OCI-LY3 (cell line): ENCODE results near the gene APOB.

Experiments used
- EZH2phosphoT487 ChIP-seq: fragments of 200-600 bp; shearing (Covaris generic); IDR thresholded peaks from 2 replicates; pipeline ENCODE4 v1.6.1; 2018; ENCODE audit warnings: antibody characterized with exemption, mixed run types, low read depth
- TF ChIP-seq, protein P1 (sequence below): fragments of 200-600, 300-600 bp; sonication (generic); IDR thresholded peaks from 2 replicates; pipeline ENCODE4 v1.5.1; 2014; ENCODE audit warnings: antibody characterized with exemption, low read length, low read depth

DNA sequence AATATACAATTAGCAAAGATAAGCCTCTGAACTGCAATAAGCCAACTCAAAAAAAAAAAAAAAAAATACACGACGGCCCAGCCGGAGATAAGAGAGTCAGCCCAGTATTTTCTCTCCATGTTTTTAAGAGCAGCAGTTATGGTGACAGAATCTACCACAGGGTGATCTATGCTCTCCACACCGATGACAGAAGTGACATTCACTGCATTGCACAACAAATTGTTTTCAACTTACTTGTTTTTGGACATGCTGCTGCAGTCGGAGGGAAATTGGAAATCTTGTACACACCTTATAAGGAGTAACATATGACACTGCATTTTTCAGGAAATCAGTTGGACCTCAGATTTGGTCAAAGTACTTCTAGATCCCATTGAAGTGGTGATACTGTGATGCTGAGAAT is 23.3 kb upstream of the APOB start:
- no peak for TF ChIP-seq EZH2phosphoT487
- TF ChIP-seq, protein P1, sequence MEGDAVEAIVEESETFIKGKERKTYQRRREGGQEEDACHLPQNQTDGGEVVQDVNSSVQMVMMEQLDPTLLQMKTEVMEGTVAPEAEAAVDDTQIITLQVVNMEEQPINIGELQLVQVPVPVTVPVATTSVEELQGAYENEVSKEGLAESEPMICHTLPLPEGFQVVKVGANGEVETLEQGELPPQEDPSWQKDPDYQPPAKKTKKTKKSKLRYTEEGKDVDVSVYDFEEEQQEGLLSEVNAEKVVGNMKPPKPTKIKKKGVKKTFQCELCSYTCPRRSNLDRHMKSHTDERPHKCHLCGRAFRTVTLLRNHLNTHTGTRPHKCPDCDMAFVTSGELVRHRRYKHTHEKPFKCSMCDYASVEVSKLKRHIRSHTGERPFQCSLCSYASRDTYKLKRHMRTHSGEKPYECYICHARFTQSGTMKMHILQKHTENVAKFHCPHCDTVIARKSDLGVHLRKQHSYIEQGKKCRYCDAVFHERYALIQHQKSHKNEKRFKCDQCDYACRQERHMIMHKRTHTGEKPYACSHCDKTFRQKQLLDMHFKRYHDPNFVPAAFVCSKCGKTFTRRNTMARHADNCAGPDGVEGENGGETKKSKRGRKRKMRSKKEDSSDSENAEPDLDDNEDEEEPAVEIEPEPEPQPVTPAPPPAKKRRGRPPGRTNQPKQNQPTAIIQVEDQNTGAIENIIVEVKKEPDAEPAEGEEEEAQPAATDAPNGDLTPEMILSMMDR = no peak
